Thyroid gland (tissue), 4 donors: ENCODE data around the gene CCR7.

Source experiments
- POLR2A ChIP-seq, 2 donors: fragments of 450-650 bp; IDR thresholded peaks; one replicate each; pipeline ENCODE4 v1.6.1; 2017; ENCODE audit warnings: antibody characterized with exemption in 2 of 2, mild to moderate bottlenecking in 2 of 2, moderate library complexity in 1 of 2
- TF ChIP-seq, protein P1 (sequence below), 6 experiments: fragments of 200-600 bp in 3 of 6; fragments of 450-650 bp in 3 of 6; sonication (generic) in 3 of 6; IDR thresholded peaks; one replicate each; pipeline ENCODE4 v1.5.1; 2016 to 2019; ENCODE audit warnings: antibody characterized with exemption in 6 of 6, mild to moderate bottlenecking in 2 of 6, inconsistent platforms in 1 of 6, moderate library complexity in 1 of 6

DNA sequence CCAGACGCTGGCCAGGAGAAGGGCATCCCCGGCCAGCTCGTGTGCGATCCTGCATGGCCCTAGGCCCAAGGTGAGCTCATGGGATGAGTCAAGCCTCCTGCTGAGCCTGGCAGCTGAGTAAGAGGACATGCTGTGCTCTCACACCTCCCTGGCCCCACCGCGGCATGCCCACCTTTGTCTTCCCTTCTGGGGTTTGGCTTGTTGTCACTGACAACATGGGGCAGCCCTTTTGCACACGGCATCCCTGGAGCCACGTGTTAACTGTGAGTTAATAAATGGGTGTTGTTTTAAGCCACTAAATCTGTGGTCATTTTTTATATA lies 55.0 kb downstream of the CCR7 start:
- TF ChIP-seq, protein P1, sequence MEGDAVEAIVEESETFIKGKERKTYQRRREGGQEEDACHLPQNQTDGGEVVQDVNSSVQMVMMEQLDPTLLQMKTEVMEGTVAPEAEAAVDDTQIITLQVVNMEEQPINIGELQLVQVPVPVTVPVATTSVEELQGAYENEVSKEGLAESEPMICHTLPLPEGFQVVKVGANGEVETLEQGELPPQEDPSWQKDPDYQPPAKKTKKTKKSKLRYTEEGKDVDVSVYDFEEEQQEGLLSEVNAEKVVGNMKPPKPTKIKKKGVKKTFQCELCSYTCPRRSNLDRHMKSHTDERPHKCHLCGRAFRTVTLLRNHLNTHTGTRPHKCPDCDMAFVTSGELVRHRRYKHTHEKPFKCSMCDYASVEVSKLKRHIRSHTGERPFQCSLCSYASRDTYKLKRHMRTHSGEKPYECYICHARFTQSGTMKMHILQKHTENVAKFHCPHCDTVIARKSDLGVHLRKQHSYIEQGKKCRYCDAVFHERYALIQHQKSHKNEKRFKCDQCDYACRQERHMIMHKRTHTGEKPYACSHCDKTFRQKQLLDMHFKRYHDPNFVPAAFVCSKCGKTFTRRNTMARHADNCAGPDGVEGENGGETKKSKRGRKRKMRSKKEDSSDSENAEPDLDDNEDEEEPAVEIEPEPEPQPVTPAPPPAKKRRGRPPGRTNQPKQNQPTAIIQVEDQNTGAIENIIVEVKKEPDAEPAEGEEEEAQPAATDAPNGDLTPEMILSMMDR (IDR thresholded peaks at IDR 0.05) = no peak
- TF ChIP-seq POLR2A (IDR thresholded peaks at IDR 0.05) = no peak
